ENCODE measurements around the gene MYG1.

GRCh38 chr12:53267999-53268629, 31.4 kb upstream of the MYG1 start, which contains the start of gene ESPL1:
- TF ChIP-seq POLR2A (IDR thresholded peaks at IDR 0.05) = no peak
- TF ChIP-seq, protein P1, sequence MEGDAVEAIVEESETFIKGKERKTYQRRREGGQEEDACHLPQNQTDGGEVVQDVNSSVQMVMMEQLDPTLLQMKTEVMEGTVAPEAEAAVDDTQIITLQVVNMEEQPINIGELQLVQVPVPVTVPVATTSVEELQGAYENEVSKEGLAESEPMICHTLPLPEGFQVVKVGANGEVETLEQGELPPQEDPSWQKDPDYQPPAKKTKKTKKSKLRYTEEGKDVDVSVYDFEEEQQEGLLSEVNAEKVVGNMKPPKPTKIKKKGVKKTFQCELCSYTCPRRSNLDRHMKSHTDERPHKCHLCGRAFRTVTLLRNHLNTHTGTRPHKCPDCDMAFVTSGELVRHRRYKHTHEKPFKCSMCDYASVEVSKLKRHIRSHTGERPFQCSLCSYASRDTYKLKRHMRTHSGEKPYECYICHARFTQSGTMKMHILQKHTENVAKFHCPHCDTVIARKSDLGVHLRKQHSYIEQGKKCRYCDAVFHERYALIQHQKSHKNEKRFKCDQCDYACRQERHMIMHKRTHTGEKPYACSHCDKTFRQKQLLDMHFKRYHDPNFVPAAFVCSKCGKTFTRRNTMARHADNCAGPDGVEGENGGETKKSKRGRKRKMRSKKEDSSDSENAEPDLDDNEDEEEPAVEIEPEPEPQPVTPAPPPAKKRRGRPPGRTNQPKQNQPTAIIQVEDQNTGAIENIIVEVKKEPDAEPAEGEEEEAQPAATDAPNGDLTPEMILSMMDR (IDR thresholded peaks at IDR 0.05) = peak in 2 of 3 donors; percentile 39 to 50

All from ovary (tissue), 3 donors.